Activated CD8-positive, alpha-beta memory T cell treated with anti-CD3 and anti-CD28 coated beads for 1 hour (primary cell): ENCODE measurements around the gene TRIM41.
"Not testable (repeated sequence)": the region's sequence is repeated elsewhere in the genome, so short reads cannot be mapped to it uniquely, and the experiment has no call there.

ENCODE experiments used
- DNase-seq, 2 donors: peaks; one replicate each; pipeline ENCODE4 v3.0.0-alpha.2; 2020; ENCODE audit warnings: low read depth in 1 of 2; ENCODE audit errors: extremely low read depth in 1 of 2

TRIM41 gene

DNA sequence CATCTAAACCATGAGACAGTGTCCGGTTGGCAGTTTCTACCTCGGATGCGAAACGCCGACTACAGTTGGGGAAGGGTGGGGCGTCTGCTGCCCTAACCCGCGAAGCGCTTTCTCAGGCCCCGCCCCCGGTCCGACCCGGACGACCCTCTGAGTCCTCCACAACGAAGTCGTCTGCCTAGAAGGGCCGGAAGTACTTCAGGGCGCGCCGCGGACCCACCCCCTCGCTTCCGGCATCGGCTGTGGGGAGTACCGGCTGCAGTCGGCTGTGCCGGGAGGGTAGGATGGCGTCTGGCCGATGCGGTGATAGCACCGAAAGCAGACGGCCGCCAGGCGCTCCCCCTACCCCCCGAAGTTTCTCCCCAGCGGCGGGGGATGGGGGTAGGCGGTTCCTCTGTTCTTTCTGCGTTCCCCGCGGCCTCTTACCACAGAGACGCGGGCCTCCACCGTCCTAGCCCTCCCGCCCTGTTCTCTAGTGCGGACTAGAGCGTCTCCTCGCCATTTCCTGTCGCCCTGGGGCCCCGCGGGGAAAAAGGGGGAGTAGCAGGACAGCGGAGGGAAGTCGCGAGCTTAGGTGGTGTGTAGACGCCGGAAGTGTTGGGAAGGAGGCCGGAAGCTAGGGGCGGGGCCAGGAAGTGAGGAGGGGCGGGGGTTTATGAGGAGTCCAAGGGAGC is at the start of gene TRIM41:
Gene TRIM41 (plus strand): TSS at position 224 of the 671 bp plus-strand sequence. CDS start 719 bp downstream, outside the sequence.
- peak; percentile 95 to 96 for DNase-seq

DNA sequence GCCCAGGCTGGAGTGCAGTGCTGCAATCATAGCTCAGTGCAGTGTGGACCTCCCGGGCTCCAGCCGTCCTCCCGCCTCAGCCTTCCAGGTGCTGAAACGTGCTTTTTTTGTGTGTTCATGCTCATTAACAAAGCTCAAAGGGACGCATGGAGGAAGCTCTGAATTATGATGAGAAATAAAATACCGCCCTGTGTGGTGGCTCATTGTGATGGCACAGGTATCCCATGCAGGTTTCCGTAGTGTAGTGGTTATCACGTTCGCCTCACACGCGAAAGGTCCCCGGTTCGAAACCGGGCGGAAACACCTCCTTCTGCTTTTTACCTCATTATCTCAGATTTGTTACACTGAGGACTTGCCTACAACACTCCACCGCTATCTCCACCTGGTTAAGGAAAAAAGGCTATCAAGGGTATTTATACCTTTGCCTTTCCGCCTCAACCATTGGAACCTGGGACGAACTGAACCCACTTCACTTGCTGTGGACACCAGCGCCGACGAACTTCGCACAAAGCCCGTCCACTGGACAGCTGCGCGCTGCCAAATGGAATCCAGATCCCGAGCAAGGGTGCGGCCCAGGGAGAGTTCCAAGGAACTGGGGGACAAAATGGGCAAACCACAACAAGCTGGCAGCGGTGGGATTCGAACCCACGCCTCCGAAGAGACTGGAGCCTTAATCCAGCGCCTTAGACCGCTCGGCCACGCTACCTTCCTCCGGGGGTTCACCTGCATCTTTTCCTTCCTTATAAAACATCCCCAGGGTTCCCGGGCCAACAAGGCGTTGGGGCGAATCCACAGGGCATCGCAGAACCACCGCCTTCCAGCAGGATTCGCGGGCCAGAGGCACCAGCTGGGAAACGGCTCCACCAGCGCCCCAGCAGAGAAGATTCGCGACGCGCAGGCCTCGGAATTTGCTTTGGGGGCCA is 49.4 kb upstream of the TRIM41 start:
- no peak for DNase-seq

DNA sequence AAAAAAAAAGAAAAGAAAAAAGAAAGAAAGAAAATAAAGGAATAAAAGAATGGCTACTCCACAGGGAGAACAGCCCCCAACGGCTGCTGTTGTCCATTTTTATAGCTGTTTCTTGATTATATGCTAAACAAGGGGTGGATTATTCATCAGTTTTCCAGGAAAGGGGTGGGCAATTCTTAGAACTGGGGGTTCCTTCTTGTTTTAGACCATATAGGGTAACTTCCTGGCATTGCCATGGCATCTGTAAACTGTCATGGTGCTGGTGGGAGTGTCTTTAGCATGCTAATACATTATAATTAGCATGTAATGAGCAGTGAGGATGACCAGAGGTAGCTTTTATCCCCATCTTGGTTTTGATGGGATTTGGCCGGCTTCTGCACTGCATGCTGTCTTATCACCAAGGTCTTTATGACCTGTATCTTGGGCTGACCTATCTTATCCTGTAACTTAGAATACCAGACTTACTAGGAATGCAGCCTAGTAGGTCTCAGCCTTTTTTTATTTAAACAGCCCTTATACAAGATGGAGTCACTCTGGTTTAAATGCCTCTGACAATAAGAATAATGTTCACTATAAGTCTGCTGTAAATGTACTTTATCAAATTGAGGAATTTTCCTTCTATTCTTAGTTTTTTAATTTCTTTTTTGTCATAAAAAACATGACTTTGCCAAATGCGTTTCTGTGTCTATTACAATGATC is 46.7 kb upstream of the TRIM41 start:
- DNase-seq: no peak

DNA sequence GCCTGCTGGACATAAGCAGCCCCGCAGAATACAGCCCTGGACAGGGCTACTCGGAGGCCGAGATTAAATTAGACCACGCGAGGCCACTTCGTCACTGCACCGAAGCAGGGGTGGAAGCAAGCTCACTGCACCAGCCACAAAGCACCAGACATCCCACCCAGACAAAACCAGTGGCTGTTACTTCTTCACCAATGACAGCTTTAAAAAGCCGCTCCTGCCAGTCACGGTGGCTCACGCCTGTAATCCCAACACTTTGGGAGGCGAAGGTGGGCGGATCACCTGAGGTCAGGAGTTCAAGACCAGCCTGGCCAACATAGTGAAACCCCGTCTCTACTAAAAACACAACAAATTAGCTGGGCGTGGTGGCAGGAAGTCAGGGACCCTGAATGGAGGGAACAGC is 45.5 kb upstream of the TRIM41 start:
- DNase-seq: not testable (repeated sequence)

- DNase-seq: no peak
Observed at GRCh38 chr5:181181650-181182565, 41.2 kb upstream of the TRIM41 start.

GRCh38 chr5:181182651-181183050 is 40.4 kb upstream of the TRIM41 start:
- DNase-seq: no peak

DNA sequence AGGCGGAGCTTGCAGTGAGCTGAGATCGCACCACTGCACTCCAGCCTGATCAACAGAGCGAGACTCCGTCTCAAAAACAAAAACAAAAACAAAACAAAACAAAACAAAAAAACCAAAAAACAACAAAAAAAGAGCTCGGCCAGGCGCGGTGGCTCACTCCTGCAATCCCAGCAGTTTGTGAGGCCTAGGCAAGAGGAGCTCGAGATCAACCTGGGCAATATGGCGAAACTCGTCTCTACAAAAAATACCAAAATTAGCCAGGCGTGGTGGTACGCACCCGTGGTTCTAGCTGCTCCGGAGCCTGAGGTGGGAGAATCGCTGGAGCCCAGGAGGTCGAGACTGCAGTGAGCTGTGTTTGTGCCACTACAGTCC is 38.2 kb upstream of the TRIM41 start:
- DNase-seq: no peak

DNA sequence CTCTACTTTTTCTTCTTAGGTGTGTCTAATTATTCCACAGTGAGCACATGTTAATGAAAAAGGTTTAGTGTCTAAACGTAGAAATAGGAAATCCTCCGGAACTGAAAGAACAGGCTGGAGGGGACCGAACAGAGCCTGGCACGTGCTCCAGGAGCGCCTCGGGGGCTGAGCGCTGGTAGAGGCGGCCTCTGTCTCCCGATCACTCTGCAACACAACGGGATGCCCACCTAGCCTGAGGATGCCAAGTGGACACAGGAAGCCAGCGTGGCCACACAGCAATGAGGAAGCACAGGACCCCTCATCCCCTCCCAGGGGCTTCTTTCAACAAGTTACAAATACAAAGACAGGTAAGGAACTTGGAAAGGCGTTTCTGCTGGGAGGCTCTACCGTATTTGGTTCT is 37.5 kb upstream of the TRIM41 start:
- DNase-seq: no peak

DNA sequence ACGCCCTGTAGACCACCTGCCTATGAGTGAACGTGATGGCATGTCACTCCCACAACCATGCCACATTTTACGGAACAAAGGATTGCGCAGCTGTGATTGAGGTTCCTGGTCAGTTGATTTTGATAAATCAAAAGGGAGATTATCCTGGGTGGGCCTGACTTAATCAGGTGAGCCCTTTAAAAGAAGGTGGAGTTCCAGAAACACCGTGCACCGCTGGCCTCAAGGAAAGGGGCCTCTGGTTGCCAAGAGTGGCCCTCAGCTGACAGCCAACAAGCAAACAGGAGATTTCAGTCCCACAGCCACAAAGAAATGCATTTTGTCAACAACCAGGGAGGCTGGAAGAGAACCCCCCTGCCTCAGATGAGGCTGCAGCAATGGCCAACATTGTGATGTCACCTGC is 37.1 kb upstream of the TRIM41 start:
- no peak for DNase-seq

DNA sequence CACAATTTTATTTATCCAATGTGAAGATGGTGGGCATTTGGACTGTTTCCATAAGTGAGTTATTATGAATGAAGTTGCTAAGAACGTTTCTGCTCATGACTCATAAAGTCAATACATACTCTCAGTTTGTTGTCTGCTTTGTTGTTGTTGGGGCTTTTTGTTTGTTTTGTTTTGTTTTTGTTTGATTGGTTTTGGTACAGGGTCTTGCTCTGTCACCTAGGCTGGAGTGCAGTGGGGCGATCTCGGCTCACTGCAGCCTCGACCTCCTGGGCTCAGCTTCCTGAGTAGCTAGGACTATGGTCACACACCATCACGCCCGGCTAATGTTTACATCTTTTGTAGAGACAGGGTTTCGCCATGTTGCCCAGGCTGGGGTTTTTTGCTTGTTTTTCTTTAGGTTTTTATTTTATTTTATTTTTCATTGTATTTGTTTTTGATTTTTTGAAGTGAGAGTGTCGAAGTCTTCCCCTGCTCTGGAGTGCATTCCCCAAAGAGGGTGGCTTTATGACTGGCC is 36.0 kb upstream of the TRIM41 start:
- DNase-seq: no peak

DNA sequence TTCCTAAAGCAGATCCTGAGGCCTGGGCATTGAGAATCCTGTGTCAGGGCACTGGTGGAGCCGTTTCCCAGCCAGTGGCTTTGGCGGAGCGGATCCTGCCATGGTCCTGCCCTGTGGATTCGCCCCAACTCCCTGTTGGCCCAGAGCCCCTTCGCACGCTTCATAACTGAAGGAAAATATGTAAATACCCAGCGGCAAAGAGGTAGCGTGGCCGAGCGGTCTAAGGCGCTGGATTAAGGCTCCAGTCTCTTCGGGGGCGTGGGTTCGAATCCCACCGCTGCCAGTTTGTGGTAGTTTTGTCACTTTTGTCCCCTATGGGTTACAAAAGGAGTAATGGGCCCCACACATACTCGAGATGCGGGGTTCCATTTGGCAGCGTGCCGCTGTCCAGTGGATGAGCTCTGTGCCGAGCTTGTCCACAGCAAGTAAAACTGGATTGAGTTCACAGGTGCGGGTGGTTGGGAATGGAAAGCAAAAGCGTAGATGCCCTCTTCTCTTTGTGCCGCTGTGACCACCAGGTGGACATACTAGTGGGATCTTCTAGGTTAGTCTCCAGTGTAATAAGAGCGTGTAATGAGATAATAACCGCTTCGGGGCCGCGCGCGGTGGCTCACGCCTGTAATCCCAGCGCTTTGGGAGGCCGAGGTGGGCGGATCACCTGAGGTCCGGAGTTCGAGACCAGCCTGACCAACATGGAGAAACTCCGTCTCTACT is 35.4 kb upstream of the TRIM41 start:
- DNase-seq: no peak

DNA sequence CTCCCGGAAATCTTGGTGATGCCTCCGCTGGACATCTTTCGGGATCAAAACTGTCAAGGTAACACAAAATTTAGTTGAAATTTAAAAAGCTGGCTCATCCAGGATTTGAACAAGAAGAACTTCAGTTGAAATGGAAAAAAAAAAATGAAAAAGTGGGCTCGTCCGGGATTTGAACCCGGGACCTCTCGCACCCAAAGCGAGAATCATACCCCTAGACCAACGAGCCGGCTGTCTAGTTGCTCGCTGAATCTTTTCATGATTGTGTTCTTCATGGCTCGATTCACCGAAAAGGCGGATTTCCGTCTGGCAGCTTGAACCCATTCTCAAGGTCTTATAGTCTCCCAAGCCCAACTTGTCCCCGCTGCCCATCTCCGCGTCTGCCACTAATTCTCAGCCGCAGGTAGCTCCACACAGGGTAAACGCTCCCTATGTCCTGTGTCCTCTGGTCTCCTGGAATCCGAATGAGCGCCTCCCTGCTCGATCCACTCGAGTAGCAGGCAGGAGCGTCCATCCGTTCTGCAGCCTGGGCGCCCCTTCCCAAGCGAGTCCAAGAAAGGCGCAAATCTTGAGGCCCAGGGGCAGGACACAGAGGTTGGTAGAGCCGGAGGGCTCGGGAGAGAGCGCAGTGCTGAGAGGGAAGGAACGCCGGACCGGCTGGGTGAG is 34.2 kb upstream of the TRIM41 start:
- DNase-seq: peak in 1 of 2 donors; percentile 59

DNA sequence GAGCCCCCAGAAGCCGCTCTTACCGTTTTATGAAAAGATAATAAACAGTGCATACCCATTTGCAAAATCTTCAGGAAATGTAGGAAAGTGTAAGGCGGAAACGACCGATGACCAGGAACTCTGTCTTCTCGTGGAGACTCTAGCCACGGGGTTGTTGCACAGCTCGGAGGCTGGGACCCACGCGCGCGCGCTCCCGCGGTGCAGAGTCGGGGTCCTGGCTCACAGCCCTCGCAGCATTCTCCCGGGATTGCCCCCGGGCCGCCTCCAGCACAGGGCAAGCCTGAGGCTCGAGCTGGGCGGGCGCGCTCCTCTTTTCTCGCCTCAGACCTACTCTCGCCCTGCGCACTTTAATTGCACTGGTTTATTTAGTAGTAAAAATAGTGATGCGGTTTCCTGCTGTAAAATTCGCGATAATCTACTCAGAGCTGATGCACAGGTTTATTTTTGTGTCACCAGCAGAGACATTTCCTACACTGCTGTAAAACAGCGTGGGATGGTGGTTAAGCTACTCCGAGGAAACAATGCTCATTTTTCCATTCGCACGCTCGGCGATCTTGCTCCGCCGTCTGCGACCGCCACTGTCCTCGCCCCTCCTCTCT is 33.6 kb upstream of the TRIM41 start:
- no peak for DNase-seq

GRCh38 chr5:181189962-181190710 is 32.9 kb upstream of the TRIM41 start:
- DNase-seq: no peak

GRCh38 chr5:181190711-181191525 is 32.2 kb upstream of the TRIM41 start:
- no peak for DNase-seq

GRCh38 chr5:181191526-181192336 is 31.4 kb upstream of the TRIM41 start:
- peak; percentile 81 to 87 for DNase-seq
